MM.1S (cell line): Measurements from ENCODE around the gene RGS6.

Source experiments
- DNase-seq: peaks from one replicate; pipeline ENCODE4 v3.0.0-alpha.2; 2015
- H2AFZ ChIP-seq: fragments of 300-600 bp; sonication (generic); 2 replicates; pipeline ENCODE4 v1.6.0; 2016; ENCODE audit warnings: antibody characterized with exemption, low read length
- H3F3A ChIP-seq: fragments of 300-600 bp; sonication (generic); 2 replicates; pipeline ENCODE4 v1.6.1; 2016; ENCODE audit warnings: mild to moderate bottlenecking, antibody characterized with exemption, low read length, moderate library complexity, mixed read lengths; ENCODE audit not compliant: insufficient read depth
- H3K27ac ChIP-seq: fragments of 300-600 bp; sonication (generic); 2 replicates; pipeline ENCODE4 v1.5.1; 2016; ENCODE audit warnings: mild to moderate bottlenecking, low read length
- H3K27me3 ChIP-seq: fragments of 300-600 bp; sonication (generic); replicated peaks from 2 replicates; pipeline ENCODE4 v1.6.0; 2016; ENCODE audit warnings: low read length; ENCODE audit not compliant: insufficient read depth
- H3K36me3 ChIP-seq: fragments of 300-600 bp; sonication (generic); replicated peaks from 2 replicates; pipeline ENCODE4 v1.6.1; 2016; ENCODE audit warnings: mild to moderate bottlenecking, low read length, mixed read lengths; ENCODE audit not compliant: insufficient read depth
- H3K4me1 ChIP-seq: fragments of 300-600 bp; sonication (generic); 2 replicates; pipeline ENCODE4 v1.6.1; 2016; ENCODE audit warnings: low read length, mixed read lengths
- H3K4me2 ChIP-seq: fragments of 300-600 bp; sonication (generic); 2 replicates; pipeline ENCODE4 v1.6.0; 2016; ENCODE audit warnings: low read depth, low read length
- H3K4me3 ChIP-seq: fragments of 300-600 bp; sonication (generic); 2 replicates; pipeline ENCODE4 v1.5.1; 2016; ENCODE audit warnings: low read length, mixed read lengths
- H3K79me2 ChIP-seq: fragments of 300-600 bp; sonication (generic); 2 replicates; pipeline ENCODE4 v1.6.1; 2016; ENCODE audit warnings: mixed run types, low read length, mixed read lengths
- H3K9ac ChIP-seq: fragments of 300-600 bp; sonication (generic); 2 replicates; pipeline ENCODE4 v1.6.1; 2016; ENCODE audit warnings: low read length, mixed read lengths
- H3K9me2 ChIP-seq: fragments of 300-600 bp; sonication (generic); replicated peaks from 2 replicates; pipeline ENCODE4 v1.6.1; 2016; ENCODE audit warnings: mild to moderate bottlenecking, low read length, mixed read lengths; ENCODE audit not compliant: insufficient read depth
- H3K9me3 ChIP-seq: fragments of 300-600 bp; sonication (generic); replicated peaks from 2 replicates; pipeline ENCODE4 v1.6.1; 2016; ENCODE audit warnings: mild to moderate bottlenecking, low read length, mixed read lengths; ENCODE audit not compliant: insufficient read depth
- H4K20me1 ChIP-seq: fragments of 300-600 bp; sonication (generic); 2 replicates; pipeline ENCODE4 v1.6.1; 2016; ENCODE audit warnings: mild to moderate bottlenecking, low read length, moderate library complexity, mixed read lengths; ENCODE audit not compliant: insufficient read depth
- EZH2 ChIP-seq: fragments of 300-600 bp; sonication (generic); optimal IDR thresholded peaks from 2 replicates; pipeline ENCODE3; 2017; ENCODE audit warnings: low read depth, mild to moderate bottlenecking, antibody characterized with exemption, low read length, mixed read lengths
- EZH2phosphoT487 ChIP-seq: fragments of 300-600 bp; sonication (generic); IDR thresholded peaks from 2 replicates; pipeline ENCODE4 v1.6.1; 2018; ENCODE audit warnings: antibody characterized with exemption, low read length
- TF ChIP-seq, protein P1 (sequence below): fragments of 300-600 bp; sonication (generic); IDR thresholded peaks from 2 replicates; pipeline ENCODE4 v1.5.1; 2016; ENCODE audit warnings: antibody characterized with exemption, low read length, mixed read lengths

Gene RGS6

DNA sequence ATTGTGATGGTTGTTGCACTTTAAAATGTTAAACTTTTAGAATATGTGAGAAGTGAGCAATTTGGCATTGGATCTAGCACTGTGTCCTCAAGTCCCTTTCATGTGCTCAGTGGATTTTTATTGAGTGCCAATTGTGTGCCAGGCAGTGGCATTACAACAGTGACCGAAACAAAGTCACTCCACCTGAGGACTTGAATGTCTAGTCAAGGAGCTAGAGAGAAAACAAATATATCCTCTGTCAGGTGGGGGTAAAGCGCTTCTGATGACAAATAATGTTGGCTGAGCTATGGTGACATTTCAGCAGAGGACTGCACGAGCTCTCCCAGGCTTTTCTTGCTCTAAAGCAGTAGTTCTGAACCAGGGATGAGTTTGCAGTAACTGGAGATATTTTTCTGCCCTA is 240.4 kb downstream of the RGS6 start:
- H2AFZ ChIP-seq: no peak overlapping the region
- no peaks in the 10 kb centered on the region for H3K4me1 ChIP-seq
- H4K20me1 ChIP-seq: no peaks in the 10 kb centered on the region
- no peak for TF ChIP-seq EZH2phosphoT487
- no peak for TF ChIP-seq EZH2
- TF ChIP-seq, protein P1, sequence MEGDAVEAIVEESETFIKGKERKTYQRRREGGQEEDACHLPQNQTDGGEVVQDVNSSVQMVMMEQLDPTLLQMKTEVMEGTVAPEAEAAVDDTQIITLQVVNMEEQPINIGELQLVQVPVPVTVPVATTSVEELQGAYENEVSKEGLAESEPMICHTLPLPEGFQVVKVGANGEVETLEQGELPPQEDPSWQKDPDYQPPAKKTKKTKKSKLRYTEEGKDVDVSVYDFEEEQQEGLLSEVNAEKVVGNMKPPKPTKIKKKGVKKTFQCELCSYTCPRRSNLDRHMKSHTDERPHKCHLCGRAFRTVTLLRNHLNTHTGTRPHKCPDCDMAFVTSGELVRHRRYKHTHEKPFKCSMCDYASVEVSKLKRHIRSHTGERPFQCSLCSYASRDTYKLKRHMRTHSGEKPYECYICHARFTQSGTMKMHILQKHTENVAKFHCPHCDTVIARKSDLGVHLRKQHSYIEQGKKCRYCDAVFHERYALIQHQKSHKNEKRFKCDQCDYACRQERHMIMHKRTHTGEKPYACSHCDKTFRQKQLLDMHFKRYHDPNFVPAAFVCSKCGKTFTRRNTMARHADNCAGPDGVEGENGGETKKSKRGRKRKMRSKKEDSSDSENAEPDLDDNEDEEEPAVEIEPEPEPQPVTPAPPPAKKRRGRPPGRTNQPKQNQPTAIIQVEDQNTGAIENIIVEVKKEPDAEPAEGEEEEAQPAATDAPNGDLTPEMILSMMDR: no peak
- no peak overlapping the region for H3K4me2 ChIP-seq
- no peak overlapping the region for H3K4me3 ChIP-seq
- no peak overlapping the region for H3K27ac ChIP-seq
- H3K9ac ChIP-seq: no peak overlapping the region
- no peaks in the 10 kb centered on the region for H3K79me2 ChIP-seq
- H3K9me3 ChIP-seq: no peaks in the 10 kb centered on the region
- H3F3A ChIP-seq: no peaks in the 10 kb centered on the region
- H3K27me3 ChIP-seq: no peaks in the 10 kb centered on the region
- DNase-seq: no peak
- no peaks in the 10 kb centered on the region for H3K9me2 ChIP-seq
- no peaks in the 10 kb centered on the region for H3K36me3 ChIP-seq

DNA sequence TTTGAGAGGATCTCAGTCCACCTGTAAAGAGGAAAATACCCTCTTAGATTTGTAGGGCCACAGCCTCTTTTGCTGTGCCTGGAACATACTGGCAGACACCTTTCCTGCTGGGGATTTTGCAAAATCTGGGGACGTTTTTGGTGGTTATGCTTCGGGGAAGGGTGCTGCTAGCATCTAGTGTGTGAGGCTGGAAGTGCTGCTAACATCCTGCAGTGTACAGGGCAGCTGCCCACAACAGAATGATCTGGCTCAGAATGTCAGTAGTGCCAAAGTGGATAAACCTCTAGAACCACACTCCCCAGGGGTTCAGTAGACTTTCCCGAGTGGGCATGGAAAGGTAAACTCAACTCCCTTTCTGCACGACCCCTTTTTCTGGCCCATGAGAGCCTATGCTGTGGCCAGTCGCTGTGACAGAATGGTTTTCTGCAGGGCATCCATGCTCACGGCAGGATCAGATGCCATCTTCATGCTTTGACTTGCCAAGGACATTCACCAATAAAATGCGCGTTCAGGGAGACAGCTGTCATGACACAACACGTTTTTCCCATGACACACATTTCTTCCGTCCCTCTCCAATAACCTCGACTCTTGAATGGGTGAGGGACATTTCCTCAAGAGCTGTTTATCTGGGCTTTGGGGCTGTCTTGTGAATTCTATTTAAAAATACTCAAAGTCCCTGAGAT is 240.9 kb downstream of the RGS6 start:
- Histone ChIP-seq H4K20me1 (no peaks in the 10 kb centered on the region), H3K4me1 (no peaks in the 10 kb centered on the region), H3K4me2 (no peak overlapping the region), H3K27me3 (no peaks in the 10 kb centered on the region), H3K9ac (no peak overlapping the region), H3K36me3 (no peaks in the 10 kb centered on the region), H3K79me2 (no peaks in the 10 kb centered on the region), H3K4me3 (no peak overlapping the region), H3F3A (no peaks in the 10 kb centered on the region), H2AFZ (no peak overlapping the region), H3K9me2 (no peaks in the 10 kb centered on the region), H3K27ac (no peak overlapping the region), H3K9me3 (no peaks in the 10 kb centered on the region)
- TF ChIP-seq EZH2 (no peak), EZH2phosphoT487 (no peak)
- DNase-seq: no peak

DNA sequence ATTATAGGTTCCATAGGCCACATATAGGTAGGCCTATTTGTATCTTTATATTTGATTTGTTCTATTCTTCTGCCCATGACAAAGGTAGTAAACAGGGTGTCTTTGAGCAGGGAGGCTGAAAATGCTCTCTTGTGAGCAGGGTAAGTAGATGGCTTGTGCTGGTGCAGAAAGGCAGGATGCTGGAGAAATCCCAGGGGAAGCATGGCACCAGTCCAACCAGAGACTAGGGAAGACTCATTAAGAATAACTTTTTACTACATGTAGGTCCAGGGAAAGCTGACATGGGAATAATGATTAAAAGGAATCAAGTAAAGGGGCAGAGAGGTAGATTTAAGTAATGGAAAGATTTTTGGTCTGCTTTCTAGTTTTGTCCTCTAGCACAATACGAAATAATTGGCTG is 245.0 kb downstream of the RGS6 start:
- TF ChIP-seq, protein P1: no peak
- H3K9me3 ChIP-seq: no peaks in the 10 kb centered on the region
- DNase-seq: no peak

DNA sequence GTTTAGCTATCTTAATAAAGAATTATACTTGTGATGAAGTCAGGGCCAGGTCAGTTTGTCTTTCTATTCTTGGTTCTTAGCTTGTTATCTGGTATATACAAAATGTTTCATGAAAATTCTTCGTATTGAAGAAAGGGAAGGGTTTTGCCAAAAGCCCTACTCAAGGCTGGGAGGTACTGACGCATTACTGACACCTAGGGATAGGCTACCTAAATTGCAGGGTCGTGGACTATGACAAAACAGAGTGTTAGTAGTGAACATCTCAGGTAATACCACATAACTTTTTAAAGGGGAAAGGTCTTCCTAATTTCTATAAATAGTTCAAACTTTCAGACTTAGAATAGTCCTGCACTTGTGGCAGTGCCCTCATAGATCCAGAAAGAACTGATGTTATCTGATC is 246.3 kb downstream of the RGS6 start:
- Histone ChIP-seq H2AFZ (no peak overlapping the region), H3K27me3 (no peaks in the 10 kb centered on the region), H3F3A (no peaks in the 10 kb centered on the region), H3K4me1 (no peaks in the 10 kb centered on the region; the same call in 1 of the 2 replicates), H3K4me3 (no peak overlapping the region), H3K79me2 (no peaks in the 10 kb centered on the region), H3K27ac (no peak overlapping the region), H3K36me3 (no peaks in the 10 kb centered on the region), H3K9ac (no peak overlapping the region), H4K20me1 (no peaks in the 10 kb centered on the region), H3K4me2 (no peak overlapping the region), H3K9me3 (no peaks in the 10 kb centered on the region), H3K9me2 (no peaks in the 10 kb centered on the region)
- DNase-seq: no peak
- TF ChIP-seq EZH2 (no peak), EZH2phosphoT487 (no peak)
- TF ChIP-seq, protein P1: no peak

More for the DNA sequence above, 245.0 kb downstream of the RGS6 start:
- Histone ChIP-seq H3K4me1 (no peaks in the 10 kb centered on the region), H3F3A (no peaks in the 10 kb centered on the region), H3K36me3 (no peaks in the 10 kb centered on the region), H3K9ac (no peak overlapping the region), H2AFZ (no peak overlapping the region), H3K27me3 (no peaks in the 10 kb centered on the region), H4K20me1 (no peaks in the 10 kb centered on the region), H3K79me2 (no peaks in the 10 kb centered on the region), H3K9me2 (no peaks in the 10 kb centered on the region), H3K4me2 (no peak overlapping the region), H3K4me3 (no peak overlapping the region), H3K27ac (no peak overlapping the region)
